ENCODE measurements around the gene ASB8.
A peak's percentile ranks its signal among the peaks of the same experiment; 100 is the strongest.
"Not testable (repeated sequence)": the region's sequence is repeated elsewhere in the genome, so short reads cannot be mapped to it uniquely, and the experiment has no call there.

Gene ASB8

GRCh38 chr12:48142818-48143674, 14.3 kb downstream of the ASB8 start:
- FAIRE-seq (no peak), DNase-seq (ENCODE audit: insufficient read length, low spot score) (no peak)
- no peak for TF ChIP-seq POLR2A (IDR thresholded peaks at IDR 0.05; ENCODE audit: low read depth, low read length)

- FAIRE-seq, result no peak
- DNase-seq (ENCODE audit: insufficient read length, low spot score), result no peak
- TF ChIP-seq POLR2A (IDR thresholded peaks at IDR 0.05; ENCODE audit: low read depth, low read length), result no peak
These were observed 22.3 kb downstream of the ASB8 start for GRCh38 chr12:48135027-48135426.

GRCh38 chr12:48132826-48133225, 24.5 kb downstream of the ASB8 start:
- TF ChIP-seq POLR2A (IDR thresholded peaks at IDR 0.05; ENCODE audit: low read depth, low read length), result no peak
- FAIRE-seq, result no peak
- no peak for DNase-seq (ENCODE audit: insufficient read length, low spot score)

GRCh38 chr12:48131517-48131916, 25.8 kb downstream of the ASB8 start:
- no peak for FAIRE-seq
- no peak for TF ChIP-seq POLR2A (IDR thresholded peaks at IDR 0.05; ENCODE audit: low read depth, low read length)
- no peak for DNase-seq (ENCODE audit: insufficient read length, low spot score)

GRCh38 chr12:48129376-48129775, 27.9 kb downstream of the ASB8 start:
- FAIRE-seq, result no peak
- DNase-seq (ENCODE audit: insufficient read length, low spot score), result no peak
- no peak for TF ChIP-seq POLR2A (IDR thresholded peaks at IDR 0.05; ENCODE audit: low read depth, low read length)

GRCh38 chr12:48128800-48129199, 28.5 kb downstream of the ASB8 start:
- DNase-seq (ENCODE audit: insufficient read length, low spot score) (no peak), FAIRE-seq (no peak)
- TF ChIP-seq POLR2A (IDR thresholded peaks at IDR 0.05; ENCODE audit: low read depth, low read length), result no peak

GRCh38 chr12:48126953-48127630, 30.2 kb downstream of the ASB8 start:
- no peak for TF ChIP-seq POLR2A (IDR thresholded peaks at IDR 0.05; ENCODE audit: low read depth, low read length)
- DNase-seq (ENCODE audit: insufficient read length, low spot score), result no peak
- no peak for FAIRE-seq

- no peak for TF ChIP-seq POLR2A (IDR thresholded peaks at IDR 0.05; ENCODE audit: low read depth, low read length)
- DNase-seq (ENCODE audit: insufficient read length, low spot score) (no peak), FAIRE-seq (no peak)
These were observed 31.3 kb downstream of the ASB8 start for GRCh38 chr12:48125985-48126384.

- not testable (repeated sequence) for DNase-seq (ENCODE audit: insufficient read length, low spot score); FAIRE-seq
These were observed 31.8 kb downstream of the ASB8 start for GRCh38 chr12:48125542-48125941.

- DNase-seq (ENCODE audit: insufficient read length, low spot score) (no peak), FAIRE-seq (no peak)
- no peak for TF ChIP-seq POLR2A (IDR thresholded peaks at IDR 0.05; ENCODE audit: low read depth, low read length)
These were observed 34.1 kb downstream of the ASB8 start for GRCh38 chr12:48123169-48123568.

- FAIRE-seq (no peak), DNase-seq (ENCODE audit: insufficient read length, low spot score) (no peak)
- TF ChIP-seq POLR2A (IDR thresholded peaks at IDR 0.05; ENCODE audit: low read depth, low read length), result no peak
These were observed 35.1 kb downstream of the ASB8 start for GRCh38 chr12:48122065-48122834.

GRCh38 chr12:48121522-48121921, 35.8 kb downstream of the ASB8 start:
- no peak for DNase-seq (ENCODE audit: insufficient read length, low spot score)
- no peak for TF ChIP-seq POLR2A (IDR thresholded peaks at IDR 0.05; ENCODE audit: low read depth, low read length)
- no peak for FAIRE-seq

- TF ChIP-seq POLR2A (IDR thresholded peaks at IDR 0.05; ENCODE audit: low read depth, low read length), result no peak
- no peak for FAIRE-seq
- DNase-seq (ENCODE audit: insufficient read length, low spot score), result no peak
These were observed 37.5 kb downstream of the ASB8 start for GRCh38 chr12:48119834-48120195.

- TF ChIP-seq POLR2A (IDR thresholded peaks at IDR 0.05; ENCODE audit: low read depth, low read length), result peak; percentile 23; the same call in 1 of the 2 replicates
- FAIRE-seq (peak; percentile 98), DNase-seq (ENCODE audit: insufficient read length, low spot score) (peak; percentile 65)
These were observed 38.1 kb downstream of the ASB8 start, which contains the start of gene PFKM for GRCh38 chr12:48119078-48119833. Gene PFKM (plus strand): TSS chr12:48119364. CDS start chr12:48122775, 3,411 bp downstream.

Measured in H54 (cell line).